Kidney capillary endothelial cell (primary cell): ENCODE data around the gene LTB4R2.
"Not testable (repeated sequence)": the region's sequence is repeated elsewhere in the genome, so short reads cannot be mapped to it uniquely, and the experiment has no call there.

Experiments
- DNase-seq: peaks from one replicate; pipeline ENCODE4 v3.0.0-alpha.2; 2018; ENCODE audit warnings: low spot score

Gene LTB4R2

DNA sequence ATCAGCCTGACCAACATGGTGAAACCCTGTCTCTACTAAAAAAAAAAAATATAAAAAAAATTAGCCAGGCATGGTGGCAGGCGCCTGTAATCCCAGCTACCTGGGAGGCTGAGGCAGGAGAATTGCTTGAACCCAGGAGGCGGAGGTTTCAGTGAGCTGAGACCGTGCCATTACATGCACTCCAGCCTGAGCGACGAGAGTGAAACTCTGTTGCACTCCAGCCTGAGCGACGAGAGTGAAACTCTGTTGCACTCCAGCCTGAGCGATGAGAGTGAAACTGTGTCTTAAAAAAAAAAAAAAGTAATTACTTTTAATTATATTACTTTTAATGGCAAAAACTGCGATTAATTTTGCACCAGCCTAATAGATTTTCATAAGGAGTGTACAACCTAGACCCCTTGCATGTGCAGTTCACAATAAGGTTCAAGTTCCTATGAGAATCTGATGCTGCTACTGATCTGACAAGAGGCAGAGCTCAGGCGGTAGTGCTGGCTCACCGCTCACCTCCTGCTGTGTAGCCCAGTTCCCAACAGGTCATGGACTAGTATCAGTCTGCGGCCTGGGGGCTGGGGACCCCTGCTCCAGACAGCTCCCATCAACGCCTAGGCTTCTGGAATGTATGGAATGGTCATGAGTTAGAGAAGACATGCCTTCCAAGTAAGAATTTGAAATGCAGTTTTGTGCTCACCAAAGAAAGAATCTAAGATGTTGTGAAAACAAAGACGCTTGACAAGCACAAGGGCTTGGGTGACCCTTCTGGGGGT lies 11.5 kb downstream of the LTB4R2 start:
- DNase-seq = no peak

DNA sequence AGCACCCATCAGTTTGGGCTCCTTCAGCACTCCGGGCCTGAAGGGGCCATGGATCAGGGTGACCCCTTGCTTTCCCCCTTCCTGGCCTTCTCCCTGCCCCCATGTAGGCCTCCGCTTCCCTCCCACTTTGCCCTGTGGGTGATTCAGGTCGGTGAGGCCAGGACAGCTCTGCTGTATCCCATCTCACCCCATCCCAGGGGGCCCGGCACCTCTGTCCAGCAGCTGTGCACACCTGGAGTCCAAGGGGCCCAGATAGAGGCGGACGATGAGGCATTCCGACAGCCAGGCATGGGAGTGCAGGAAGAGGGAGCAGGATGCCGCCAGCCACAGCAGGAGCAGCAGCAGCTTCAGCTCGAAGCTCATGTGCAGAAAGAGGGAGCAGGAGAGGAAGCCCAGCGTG lies 12.7 kb downstream of the LTB4R2 start:
- DNase-seq = no peak

DNA sequence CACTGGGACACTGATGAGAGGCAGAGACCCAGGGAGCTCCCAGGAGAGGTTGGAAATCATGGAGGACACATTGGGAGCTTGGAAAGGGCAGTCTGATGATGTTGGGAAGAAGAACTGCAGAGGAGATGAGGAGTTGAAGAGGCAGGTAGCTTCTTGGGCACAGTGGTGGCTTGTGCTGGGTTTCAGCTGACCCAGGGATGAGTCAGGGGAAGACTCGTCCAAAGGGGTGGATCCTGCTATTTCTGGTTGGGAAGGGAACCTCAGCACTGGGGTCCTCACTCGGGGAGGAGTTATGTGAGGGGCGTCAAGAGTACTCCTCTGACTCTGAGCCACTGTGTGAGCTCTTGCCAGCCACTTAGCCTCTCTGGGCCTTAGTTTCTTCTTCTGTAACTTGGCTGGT lies 13.4 kb downstream of the LTB4R2 start:
- DNase-seq = no peak

- no peak for DNase-seq
Measured at GRCh38 chr14:24324024-24324423, 14.1 kb downstream of the LTB4R2 start.

GRCh38 chr14:24325041-24325530 lies 15.1 kb downstream of the LTB4R2 start:
- no peak for DNase-seq

DNA sequence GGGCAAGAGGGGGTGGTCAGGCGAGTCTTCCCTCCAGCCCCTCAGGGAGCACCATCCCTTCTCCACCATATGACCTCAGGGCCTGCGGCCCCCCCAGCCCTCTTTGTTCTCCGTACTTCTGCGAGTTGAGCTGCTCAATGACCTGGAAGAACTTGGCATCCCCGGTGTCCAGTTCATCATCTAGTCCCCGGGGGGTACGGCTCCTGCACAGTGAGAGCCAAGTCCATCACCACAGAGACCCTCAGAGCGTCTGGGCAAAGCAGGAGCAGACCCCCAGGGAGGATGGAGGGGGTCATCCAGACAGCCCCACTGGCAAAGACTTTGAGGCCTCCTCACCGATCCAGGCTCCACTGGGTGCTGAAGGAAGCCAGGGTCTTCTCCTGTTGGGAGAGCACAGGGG lies 16.0 kb downstream of the LTB4R2 start:
- DNase-seq = no peak

GRCh38 chr14:24327303-24327702 lies 17.4 kb downstream of the LTB4R2 start:
- no peak for DNase-seq

DNA sequence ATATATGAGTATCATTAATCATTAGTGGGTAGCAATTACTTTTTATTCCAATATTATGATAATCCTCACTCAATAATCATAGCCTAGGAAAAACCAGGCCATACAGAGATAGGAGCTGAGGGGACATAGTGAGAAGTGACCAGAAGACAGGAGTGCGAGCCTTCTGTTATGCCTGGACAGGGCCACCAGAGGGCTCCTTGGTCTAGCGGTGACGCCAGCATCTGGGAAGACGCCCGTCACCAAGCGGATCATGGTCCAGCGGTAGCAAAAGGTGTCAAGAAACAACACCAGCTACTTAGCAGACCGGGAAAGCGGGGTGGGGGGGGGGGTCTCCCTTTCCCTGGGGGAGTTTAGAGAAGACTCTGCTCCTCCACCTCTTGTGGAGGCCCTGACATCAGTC lies 18.0 kb downstream of the LTB4R2 start:
- not testable (repeated sequence) for DNase-seq

GRCh38 chr14:24329073-24329663 lies 19.2 kb downstream of the LTB4R2 start:
- DNase-seq = no peak

- no peak for DNase-seq
Measured at GRCh38 chr14:24329736-24330135, 19.8 kb downstream of the LTB4R2 start.

DNA sequence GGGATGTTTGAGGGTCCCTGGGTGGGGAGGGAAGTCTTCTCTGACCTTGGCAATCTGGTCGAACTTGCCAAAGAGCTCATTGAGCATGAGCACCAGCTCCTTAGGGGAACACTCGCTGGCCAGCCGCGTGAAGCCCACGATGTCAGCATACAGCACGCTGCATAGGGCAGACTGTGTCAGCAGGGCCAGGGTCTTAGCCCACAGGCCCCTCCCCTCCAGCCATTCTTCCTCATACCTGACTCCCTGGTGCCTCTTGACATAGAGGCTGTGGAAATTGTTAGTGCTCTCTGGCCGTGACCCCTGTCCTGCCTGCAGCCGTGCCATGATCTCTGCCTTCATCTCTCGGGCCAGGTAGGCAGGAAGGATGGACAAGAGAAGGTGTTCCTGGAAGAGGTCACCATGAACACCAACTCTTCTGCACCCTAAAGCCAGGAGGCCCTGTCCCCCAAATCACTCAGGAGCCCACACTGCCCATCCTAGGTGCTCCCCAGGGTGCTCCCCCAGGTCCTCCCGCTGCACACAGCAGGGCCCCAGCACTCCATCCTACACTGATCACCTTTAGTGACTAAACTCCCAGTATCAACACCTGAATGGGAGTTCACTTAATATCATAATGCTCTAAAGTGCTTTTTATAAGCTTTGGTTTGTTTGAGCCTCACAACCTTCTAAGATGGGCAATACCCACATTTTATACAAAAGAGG lies 21.2 kb downstream of the LTB4R2 start:
- no peak for DNase-seq

- no peak for DNase-seq
Measured at GRCh38 chr14:24331731-24332267, 21.9 kb downstream of the LTB4R2 start.

DNA sequence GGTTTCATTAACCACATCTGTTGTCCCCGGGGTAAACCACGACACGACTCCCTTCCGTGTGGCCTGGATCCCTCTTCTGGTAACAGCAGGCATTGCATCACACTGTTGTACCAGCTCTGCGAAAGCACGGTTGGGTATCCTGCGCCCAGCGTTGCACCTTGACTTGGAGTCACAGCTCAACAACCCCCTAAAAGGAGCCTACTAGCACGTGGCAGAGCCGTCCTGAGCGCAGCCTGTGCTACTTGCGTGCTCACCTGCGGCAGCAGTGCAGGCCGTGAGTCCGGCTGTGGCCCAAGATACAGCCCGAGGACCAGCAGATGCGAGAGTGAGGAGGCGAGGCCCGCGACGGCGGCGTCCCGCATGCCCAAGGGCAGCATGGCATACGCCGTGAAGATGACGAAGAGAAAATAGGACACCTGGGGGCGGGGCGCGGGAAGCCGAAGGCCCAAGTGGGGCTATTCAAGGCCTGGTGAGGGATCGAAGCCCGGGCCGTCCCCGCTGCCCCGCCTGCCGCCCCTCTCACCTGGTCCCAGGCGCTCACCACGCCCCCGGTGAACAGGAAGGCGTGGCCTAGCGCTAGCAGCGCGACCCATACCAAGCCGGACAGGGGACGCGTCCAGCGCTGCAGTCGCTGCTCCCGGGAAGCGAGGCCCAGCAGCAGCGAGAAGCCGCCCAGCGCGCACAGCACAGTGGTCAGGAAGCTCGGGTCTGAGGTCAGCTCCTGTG lies 22.5 kb downstream of the LTB4R2 start:
- peak; percentile 58 for DNase-seq

DNA sequence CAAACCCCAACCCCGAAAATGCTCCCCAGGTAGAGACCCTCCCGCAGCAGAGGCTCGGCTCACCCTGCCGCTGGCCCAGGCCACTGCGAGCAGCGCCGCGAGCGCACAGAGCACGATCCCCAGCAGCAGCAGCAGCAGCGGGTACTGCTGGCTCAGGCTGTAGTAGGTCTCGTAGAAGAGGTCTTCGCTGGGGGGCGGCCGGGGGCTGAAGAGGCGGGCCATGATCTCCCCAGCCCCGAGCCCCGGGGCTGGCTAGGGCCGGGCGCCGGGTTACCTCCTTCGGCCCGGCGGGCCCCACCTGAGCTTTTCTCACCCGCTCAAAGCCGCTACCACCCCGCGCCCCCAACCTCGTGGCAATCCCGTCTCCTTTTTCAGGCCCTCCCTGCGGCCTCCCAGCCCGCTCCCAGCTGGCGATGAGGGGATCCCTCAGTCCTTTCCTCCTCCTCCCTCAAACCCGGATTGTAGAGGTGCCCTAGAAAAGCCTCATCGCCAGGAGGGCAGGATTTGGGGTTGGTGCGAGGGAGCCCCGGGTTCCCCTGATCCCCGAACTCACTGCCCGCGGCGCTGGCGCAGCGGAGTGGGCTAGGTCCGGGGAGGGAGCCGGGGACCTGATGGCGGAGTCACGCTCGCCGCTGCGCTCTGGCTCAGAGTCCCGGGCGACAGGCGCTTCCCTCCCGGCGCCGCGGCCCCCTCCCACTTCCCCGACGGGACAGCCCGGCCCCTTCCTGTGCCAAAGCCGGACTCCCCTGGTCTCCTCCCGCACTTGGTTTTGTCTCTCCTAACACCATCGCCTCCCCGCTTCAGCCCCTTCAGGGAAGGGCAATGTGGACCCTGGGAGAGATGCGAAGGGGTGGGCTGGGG lies 24.7 kb downstream of the LTB4R2 start, which contains the start of gene ADCY4:
TSS of gene ADCY4 (minus strand) at position 641 of the 861 bp plus-strand sequence. CDS start at position 222, 419 bp downstream.
- DNase-seq = peak; percentile 59

DNA sequence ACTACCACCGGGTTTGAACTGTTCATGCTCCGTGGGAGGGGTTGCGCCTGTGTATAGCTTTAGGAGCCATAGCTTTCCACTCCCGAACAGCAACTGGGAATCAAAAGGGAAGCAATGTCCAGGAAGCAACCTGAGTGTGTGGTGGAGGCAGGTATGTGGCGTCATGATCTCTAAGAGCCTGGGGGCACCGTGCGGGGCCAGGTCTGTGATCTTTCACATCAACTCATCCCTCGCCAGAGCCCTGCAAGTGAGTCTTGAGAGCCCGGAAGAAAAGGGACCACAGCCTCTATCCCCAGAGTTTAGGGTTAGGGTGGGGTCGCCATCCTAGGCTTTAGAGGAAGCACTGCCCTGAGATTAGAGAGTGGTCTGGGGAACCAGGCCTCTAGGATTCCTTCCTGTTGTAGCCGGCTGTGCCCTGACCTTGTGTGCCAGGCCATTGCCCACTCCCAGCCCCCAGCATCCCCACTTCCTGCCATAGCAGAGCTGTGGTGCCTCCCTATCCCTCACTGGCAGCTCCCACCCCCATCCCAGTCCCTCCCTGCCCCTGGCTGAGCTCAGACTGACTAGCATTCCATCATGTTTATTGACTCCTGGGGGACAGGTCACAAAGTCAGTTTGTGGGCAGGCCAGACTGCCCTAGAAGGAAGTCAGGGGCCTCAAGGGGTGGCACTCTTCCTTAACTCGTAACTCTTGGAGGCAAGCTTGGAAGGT lies 25.7 kb downstream of the LTB4R2 start:
- peak; percentile 76 for DNase-seq

DNA sequence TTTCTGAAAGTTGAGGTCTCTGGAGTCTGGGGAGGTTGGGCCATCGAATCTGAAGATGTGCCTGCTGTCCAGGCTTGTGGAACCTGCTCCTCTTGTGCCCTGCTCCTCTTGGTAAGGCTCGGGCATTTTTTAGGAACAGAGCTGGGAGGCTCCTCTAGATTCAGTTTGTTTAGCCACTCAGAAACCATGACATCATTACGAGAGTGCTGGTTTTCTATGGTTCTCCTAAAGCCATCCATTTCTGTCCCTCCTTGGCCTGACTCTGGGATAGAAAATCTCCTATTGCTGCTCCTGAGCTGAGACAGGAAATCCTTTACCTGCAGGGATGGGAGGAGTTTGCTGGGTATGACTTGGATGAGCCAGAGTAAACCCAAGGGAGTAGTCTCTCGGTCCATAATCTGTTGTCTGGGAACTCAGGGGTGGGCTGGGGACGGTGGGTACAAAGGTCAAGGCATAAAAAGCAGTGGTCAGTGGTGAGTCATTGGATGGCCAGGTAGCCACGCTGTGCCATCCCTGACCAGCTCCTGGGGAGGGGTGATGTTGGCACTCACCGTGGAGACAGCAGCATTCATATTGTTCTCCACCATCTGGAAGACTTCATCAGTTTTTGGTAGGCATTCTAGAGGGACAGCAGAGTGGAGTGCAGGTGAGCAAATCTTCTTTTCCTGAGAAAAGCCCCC lies 27.3 kb downstream of the LTB4R2 start:
- no peak for DNase-seq

- DNase-seq = no peak
Measured at GRCh38 chr14:24337824-24338175, 27.9 kb downstream of the LTB4R2 start.

- DNase-seq = no peak
Measured at GRCh38 chr14:24338843-24339242, 28.9 kb downstream of the LTB4R2 start.

DNA sequence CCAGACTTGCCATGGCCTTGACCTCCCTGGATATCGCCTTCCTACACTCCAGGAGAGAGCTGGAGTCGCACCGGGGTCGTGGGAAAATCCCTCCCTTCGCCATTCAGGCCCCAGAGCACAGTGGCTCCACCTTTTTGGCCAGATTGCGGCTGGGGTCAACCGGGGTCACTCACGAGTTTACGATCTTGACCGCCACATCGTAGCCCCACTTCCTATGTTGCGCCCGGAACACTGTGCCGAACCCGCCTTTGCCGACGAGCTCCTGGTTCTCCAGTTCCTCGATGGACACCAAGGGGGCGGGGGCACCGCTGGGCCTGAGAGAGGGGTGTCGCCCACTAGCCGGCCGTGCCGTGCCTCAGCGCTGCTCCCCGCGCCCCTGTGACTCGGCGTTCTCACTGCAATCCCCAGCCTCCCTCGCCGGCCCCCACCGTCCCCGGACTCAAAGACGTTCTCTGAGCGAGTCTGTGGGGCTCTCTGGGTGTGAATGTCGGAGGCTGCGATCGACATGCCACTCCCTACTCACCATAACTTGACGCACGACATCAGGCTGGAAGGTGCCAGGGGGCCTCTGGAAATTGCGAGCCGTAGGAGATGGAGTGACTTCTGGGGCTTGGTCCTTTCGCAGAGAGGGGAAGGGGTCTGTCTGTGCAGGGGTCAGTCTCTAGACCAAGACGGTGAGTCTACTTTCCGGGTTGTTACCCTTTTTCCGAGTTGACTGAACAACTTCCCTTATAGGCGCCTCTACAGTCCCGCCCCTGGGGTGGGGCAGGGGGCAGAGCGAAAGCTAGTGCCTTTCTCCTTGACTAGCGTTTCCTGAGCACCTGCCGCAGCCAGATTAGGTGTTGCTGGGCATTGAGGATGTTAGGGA lies 29.6 kb downstream of the LTB4R2 start, which contains the start of gene RIPK3:
TSS of gene RIPK3 (minus strand) at position 708 of the 868 bp plus-strand sequence. CDS start at position 543, 165 bp downstream.
- peak; percentile 28 for DNase-seq
